AG09319 (cell line): ENCODE measurements around the gene HPF1.
"Not testable (repeated sequence)": the region's sequence is repeated elsewhere in the genome, so short reads cannot be mapped to it uniquely, and the experiment has no call there.

Experiments
- DNase-seq: peaks from one replicate; pipeline ENCODE4 v3.0.0-alpha.2; 2010; ENCODE audit warnings: low read depth; ENCODE audit errors: extremely low read depth
- CTCF ChIP-seq: IDR thresholded peaks from 2 replicates; pipeline ENCODE4 v1.5.1; 2011; ENCODE audit warnings: low read depth, mild to moderate bottlenecking, inconsistent platforms, low read length, moderate library complexity

Gene HPF1

GRCh38 chr4:169765835-169766234 lies 8.1 kb upstream of the HPF1 start:
- peak; percentile 10 for DNase-seq
- no peak for TF ChIP-seq CTCF

- DNase-seq, result no peak
- no peak for TF ChIP-seq CTCF
Measured at GRCh38 chr4:169761846-169762245, 4.1 kb upstream of the HPF1 start.

- no peak for DNase-seq
- TF ChIP-seq CTCF, result no peak
Measured at GRCh38 chr4:169758401-169758962, 738 bp upstream of the HPF1 start.

GRCh38 chr4:169756971-169757574 lies 671 bp downstream of the HPF1 start:
- no peak for DNase-seq
- TF ChIP-seq CTCF, result no peak

- no peak for DNase-seq
- no peak for TF ChIP-seq CTCF
Measured at GRCh38 chr4:169745291-169745690, 12.5 kb downstream of the HPF1 start.

GRCh38 chr4:169744601-169745000 lies 13.1 kb downstream of the HPF1 start:
- DNase-seq, result no peak
- no peak for TF ChIP-seq CTCF

- no peak for TF ChIP-seq CTCF
- DNase-seq, result no peak
Measured at GRCh38 chr4:169741569-169741968, 16.2 kb downstream of the HPF1 start.

- not testable (repeated sequence) for DNase-seq
Measured at GRCh38 chr4:169738604-169739003, 19.1 kb downstream of the HPF1 start.
